ENCODE data around the gene C6orf15.
A peak's percentile ranks its signal among the peaks of the same experiment; 100 is the strongest.

C6orf15 gene

DNA sequence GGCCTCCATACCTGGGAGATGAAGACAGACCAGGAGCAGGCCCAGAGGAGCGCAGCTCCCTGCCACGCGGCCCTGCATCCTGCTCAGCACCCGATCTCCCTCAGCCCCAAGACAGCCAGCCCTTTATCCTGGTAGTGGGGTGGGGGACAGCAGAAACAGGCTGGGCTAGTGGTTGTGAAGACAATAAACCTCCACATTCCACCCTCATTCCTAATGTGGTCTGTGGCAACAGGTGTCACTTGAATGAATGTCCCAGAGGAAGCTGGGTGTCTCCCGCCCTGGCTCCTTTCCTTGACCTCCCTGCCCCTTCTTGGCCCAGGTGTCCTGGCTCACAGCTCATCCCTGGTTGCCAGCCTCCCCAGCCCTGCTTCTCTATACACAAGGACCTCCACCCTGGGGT, at the start of gene C6orf15:
Gene C6orf15, minus strand, starts transcription at position 98 of the 400 bp plus-strand sequence. Its CDS starts 20 bp downstream, at position 78.
- no peak within 1 kb of the TSS for H3K4me3 ChIP-seq (ENCODE audit: low read depth, low read length)
- TF ChIP-seq, protein P1, sequence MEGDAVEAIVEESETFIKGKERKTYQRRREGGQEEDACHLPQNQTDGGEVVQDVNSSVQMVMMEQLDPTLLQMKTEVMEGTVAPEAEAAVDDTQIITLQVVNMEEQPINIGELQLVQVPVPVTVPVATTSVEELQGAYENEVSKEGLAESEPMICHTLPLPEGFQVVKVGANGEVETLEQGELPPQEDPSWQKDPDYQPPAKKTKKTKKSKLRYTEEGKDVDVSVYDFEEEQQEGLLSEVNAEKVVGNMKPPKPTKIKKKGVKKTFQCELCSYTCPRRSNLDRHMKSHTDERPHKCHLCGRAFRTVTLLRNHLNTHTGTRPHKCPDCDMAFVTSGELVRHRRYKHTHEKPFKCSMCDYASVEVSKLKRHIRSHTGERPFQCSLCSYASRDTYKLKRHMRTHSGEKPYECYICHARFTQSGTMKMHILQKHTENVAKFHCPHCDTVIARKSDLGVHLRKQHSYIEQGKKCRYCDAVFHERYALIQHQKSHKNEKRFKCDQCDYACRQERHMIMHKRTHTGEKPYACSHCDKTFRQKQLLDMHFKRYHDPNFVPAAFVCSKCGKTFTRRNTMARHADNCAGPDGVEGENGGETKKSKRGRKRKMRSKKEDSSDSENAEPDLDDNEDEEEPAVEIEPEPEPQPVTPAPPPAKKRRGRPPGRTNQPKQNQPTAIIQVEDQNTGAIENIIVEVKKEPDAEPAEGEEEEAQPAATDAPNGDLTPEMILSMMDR (IDR thresholded peaks at IDR 0.05; ENCODE audit: low read depth, low read length), result no peak

DNA sequence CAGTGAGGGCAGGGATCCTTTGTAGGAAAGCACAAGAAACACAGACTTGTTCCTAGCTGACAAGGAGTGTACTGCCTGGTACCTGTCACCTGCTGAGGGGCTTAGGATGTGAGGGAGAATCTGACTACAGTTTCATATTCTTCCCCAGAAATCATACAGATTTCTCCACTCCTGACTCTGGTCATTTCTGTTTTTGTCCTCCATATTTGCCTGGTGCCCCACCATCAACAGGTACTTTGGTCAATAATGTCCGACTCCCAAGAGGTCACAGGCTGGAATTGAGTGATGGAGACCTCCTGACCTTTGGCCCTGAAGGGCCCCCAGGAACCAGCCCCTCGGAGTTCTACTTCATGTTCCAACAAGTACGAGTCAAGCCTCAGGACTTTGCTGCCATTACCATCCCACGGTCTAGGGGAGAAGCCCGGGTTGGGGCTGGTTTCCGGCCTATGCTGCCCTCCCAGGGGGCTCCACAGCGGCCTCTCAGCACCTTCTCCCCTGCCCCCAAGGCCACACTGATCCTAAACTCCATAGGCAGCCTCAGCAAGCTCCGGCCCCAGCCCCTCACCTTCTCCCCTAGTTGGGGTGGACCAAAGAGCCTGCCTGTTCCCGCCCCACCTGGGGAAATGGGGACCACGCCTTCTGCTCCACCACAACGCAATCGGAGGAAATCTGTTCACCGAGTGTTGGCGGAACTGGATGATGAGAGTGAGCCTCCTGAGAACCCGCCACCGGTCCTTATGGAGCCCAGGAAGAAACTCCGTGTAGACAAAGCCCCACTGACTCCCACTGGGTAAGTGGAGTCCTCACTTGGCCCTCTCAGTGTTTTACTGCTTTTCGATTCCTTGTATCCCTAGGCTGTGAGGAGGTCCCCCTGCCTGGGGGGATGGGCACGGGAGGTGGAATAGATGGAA, 49.1 kb upstream of the C6orf15 start:
- TF ChIP-seq, protein P1 (IDR thresholded peaks at IDR 0.05; ENCODE audit: low read depth, low read length), result no peak
- H3K4me3 ChIP-seq (ENCODE audit: low read depth, low read length), result no peak overlapping the region

DNA sequence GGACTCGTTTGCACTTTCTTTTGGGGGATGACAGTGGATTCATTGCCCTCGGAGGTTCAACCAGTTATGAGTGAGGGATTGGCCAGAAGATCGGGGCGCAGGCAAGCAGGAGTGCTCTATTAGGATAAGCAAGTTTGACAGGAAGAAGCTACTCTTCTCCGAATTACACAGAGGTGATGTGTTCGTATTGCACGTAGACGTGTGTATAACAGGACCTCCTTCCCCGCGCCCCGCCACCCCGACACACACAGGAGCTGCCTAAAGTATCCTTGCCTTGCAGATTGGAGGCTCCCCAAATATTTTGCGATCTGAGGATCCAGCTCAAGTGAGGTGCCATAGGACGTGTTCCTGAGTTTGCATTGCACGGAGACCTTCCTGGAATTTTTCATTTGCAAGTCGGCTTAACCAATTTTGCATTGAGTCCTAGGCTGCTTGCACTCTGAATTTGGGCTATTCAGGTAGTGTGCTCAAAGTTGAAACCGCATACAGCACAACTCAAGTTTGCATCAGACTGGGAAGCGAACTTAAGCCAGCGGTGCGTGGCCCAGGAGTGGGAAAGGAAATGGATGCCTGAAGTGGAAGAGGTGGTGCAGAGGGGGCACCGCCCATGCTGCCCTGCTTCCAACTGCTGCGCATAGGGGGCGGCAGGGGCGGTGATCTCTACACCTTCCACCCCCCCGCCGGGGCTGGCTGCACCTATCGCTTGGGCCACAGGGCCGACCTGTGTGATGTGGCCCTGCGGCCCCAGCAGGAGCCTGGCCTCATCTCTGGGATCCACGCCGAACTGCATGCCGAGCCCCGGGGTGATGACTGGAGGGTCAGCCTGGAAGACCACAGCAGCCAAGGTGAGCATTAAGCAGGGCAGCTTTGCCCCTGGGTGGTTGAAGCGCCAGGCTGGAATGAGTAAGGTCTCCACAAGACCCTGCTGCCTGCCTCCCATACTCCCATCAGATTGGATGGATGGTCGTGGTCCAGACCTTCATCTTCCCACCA, 46.8 kb upstream of the C6orf15 start:
- H3K4me3 ChIP-seq (ENCODE audit: low read depth, low read length), result peak overlapping the region; percentile 67
- TF ChIP-seq, protein P1 (IDR thresholded peaks at IDR 0.05; ENCODE audit: low read depth, low read length), result no peak

DNA sequence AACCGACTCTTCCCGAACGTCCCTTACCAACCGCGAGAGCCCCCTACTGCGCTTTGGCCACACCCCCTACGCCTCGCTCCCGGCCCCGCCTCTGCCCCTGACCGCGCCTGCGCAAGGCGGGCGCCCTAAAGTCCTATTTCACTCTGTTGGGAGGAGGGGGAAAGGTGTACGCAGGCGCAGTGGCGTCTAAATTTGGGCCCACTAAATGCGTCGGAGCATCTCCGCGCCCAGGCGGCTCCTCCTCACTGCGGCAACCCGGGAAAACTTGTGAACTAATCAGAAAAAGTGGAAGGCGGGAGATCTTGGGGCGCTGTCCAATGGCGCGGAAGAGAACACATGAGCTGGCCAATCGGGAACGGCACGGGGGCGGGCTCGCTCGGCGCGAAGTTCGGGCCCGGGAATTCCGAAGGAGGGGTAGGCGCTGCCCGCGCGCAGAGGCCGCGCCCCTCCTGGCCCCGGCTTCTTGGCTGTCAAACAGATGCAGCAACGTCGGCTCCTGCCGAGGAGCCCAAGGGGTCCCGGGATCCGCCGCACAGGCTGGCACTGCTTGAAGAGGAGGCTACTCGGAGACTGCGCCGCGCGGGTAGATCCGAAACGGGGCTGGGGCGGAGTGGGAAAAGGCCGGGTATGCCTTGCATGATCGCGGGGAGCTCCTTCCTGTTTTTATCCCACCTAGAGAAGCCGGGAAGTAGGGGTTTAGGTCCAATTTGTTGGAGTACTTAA, 45.9 kb upstream of the C6orf15 start, which contains the start of gene TCF19:
Gene TCF19, plus strand, starts transcription at position 450 of the 723 bp plus-strand sequence. CDS start 881 bp downstream, outside the sequence.
- TF ChIP-seq, protein P1 (IDR thresholded peaks at IDR 0.05; ENCODE audit: low read depth, low read length), result no peak
- H3K4me3 ChIP-seq (ENCODE audit: low read depth, low read length), result peak within 1 kb of the TSS; percentile 77

DNA sequence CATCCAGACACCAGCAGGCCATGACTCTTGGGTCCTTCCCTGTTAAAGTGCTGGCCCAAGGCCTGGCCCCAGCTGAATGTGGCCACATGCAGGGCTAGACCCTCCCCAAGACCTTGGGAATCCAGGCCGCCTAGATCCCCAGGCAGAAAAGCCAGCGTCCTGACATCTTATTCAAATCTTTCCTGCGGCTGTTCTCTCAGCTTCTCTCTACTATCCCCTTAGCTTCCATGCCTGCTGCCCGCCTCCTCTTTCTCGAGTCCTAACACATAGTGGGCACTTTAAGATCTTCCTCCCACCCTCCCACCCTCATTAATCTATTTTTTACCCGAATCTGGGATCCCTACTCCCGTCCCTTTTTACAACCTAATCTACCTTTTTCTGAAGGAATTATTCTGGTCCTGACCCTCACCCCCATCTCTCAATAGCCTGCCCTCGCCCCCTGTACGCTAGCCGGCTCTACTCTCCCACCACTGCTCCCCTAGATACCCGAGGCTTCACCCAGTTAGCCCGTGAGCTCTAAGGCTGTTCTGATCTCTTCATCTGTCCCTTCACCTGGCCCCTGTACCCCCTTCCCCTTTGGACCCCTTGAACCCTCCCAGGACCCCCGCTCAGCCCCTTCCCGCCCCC, 45.3 kb upstream of the C6orf15 start, which contains the start of gene CCHCR1:
Gene CCHCR1, minus strand, starts transcription at position 290 of the 627 bp plus-strand sequence. Its CDS starts 202 bp downstream, at position 88.
- TF ChIP-seq, protein P1 (IDR thresholded peaks at IDR 0.05; ENCODE audit: low read depth, low read length), result no peak
- H3K4me3 ChIP-seq (ENCODE audit: low read depth, low read length), result peak within 1 kb of the TSS; percentile 77

DNA sequence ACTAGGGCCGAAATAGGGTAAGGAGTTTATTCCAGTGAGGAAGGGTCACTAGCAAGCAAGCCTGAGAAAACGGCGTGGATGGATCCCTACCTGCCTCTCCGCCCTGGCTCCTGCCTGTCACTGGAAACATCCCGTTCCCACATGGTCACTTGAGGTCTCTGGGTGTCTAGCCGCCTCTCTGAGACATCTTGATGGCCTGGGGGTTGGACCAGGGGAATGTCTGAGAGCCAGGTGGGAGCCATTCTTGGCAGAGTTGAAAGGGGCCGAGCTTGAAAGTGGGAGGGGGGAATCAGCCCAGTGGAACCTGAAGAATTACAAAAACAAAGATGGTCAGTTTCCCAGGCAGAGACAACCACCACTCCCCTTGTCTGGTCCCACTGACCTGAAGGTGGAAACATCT, 44.3 kb upstream of the C6orf15 start:
- no peak overlapping the region for H3K4me3 ChIP-seq (ENCODE audit: low read depth, low read length)
- TF ChIP-seq, protein P1 (IDR thresholded peaks at IDR 0.05; ENCODE audit: low read depth, low read length), result no peak
